HepG2 (cell line): ENCODE data around the gene ACYP2. TPM values are rescaled to one million over a fixed set of nuclear protein-coding genes. Genes with fewer than 3 reads are reported as not detected.

Source experiments
- ATRX ChIP-seq: sonication (generic); formaldehyde crosslinking; IDR thresholded peaks from 2 replicates; pipeline ENCODE4 v1.4.0; 2020; ENCODE audit warnings: missing genetic modification reagents, borderline replicate concordance
- BRD4 ChIP-seq: sonication (generic); formaldehyde crosslinking; IDR thresholded peaks from 2 replicates; pipeline ENCODE4 v1.4.0; 2020; ENCODE audit warnings: missing genetic modification reagents
- EEA1 ChIP-seq: sonication (generic); formaldehyde crosslinking; IDR thresholded peaks from 2 replicates; pipeline ENCODE4 v1.5.1; 2020; ENCODE audit warnings: mild to moderate bottlenecking, missing genetic modification reagents, borderline replicate concordance
- EP300 ChIP-seq, 3 experiments: sonication (generic) in 1 of 3; formaldehyde crosslinking in 1 of 3; IDR thresholded peaks; 2 replicates each; pipeline versions ENCODE4 v1.5.1 to v1.6.1; 2011 to 2020; ENCODE audit warnings: low read depth in 2 of 3, low read length in 2 of 3, borderline replicate concordance in 1 of 3, improper control_type of control experiment in 1 of 3, mild to moderate bottlenecking in 1 of 3, missing genetic modification reagents in 1 of 3, moderate library complexity in 1 of 3
- ERF ChIP-seq: IDR thresholded peaks from 2 replicates; pipeline ENCODE4 v1.6.1; 2018; ENCODE audit warnings: missing biosample characterization, missing genetic modification reagents
- GFI1 ChIP-seq: sonication (generic); formaldehyde crosslinking; IDR thresholded peaks from 2 replicates; pipeline ENCODE4 v1.5.0; 2020; ENCODE audit warnings: missing genetic modification reagents, mild to moderate bottlenecking, borderline replicate concordance
- GTF3A ChIP-seq: sonication (generic); formaldehyde crosslinking; conservative IDR thresholded peaks from 2 replicates; pipeline ENCODE4 v1.4.0; 2020; ENCODE audit warnings: mild to moderate bottlenecking, missing genetic modification reagents
- KDM4B ChIP-seq: sonication (generic); formaldehyde crosslinking; IDR thresholded peaks from 2 replicates; pipeline ENCODE4 v1.4.0; 2020; ENCODE audit warnings: missing genetic modification reagents
- NFIB ChIP-seq: sonication (generic); formaldehyde crosslinking; IDR thresholded peaks from 2 replicates; pipeline ENCODE4 v1.9.0; 2021; ENCODE audit warnings: missing genetic modification reagents, mild to moderate bottlenecking, borderline replicate concordance
- NFKB2 ChIP-seq: sonication (generic); formaldehyde crosslinking; IDR thresholded peaks from 2 replicates; pipeline ENCODE4 v1.4.0; 2020; ENCODE audit warnings: missing genetic modification reagents, borderline replicate concordance
- SMARCC2 ChIP-seq: fragments of 450-650 bp; IDR thresholded peaks from 2 replicates; pipeline ENCODE4 v1.6.1; 2017; ENCODE audit warnings: antibody characterized with exemption, mild to moderate bottlenecking
- SRY ChIP-seq: sonication (generic); formaldehyde crosslinking; IDR thresholded peaks from 2 replicates; pipeline ENCODE4 v1.8.0; 2022; ENCODE audit warnings: mild to moderate bottlenecking, missing genetic modification reagents
- THYN1 ChIP-seq: sonication (generic); formaldehyde crosslinking; IDR thresholded peaks from 2 replicates; pipeline ENCODE4 v1.8.1; 2023; ENCODE audit warnings: low read depth, mild to moderate bottlenecking, moderate library complexity, missing genetic modification reagents, borderline replicate concordance
- U2AF2 ChIP-seq: fragments of 200-400 bp; formaldehyde crosslinking; IDR thresholded peaks from 2 replicates; pipeline ENCODE4 v1.6.1; 2017; ENCODE audit warnings: low read depth, mild to moderate bottlenecking, low read length
- ZNF160 ChIP-seq: sonication (generic); formaldehyde crosslinking; IDR thresholded peaks from 2 replicates; pipeline ENCODE4 v1.8.0; 2022; ENCODE audit warnings: mild to moderate bottlenecking, inconsistent platforms, missing genetic modification reagents
- ZNF572 ChIP-seq: sonication (generic); formaldehyde crosslinking; IDR thresholded peaks from 2 replicates; pipeline ENCODE4 v1.5.1; 2020; ENCODE audit warnings: mild to moderate bottlenecking, missing genetic modification reagents
- ZZZ3 ChIP-seq: sonication (generic); formaldehyde crosslinking; IDR thresholded peaks from 2 replicates; pipeline ENCODE4 v1.4.0; 2020; ENCODE audit warnings: missing genetic modification reagents, mild to moderate bottlenecking, borderline replicate concordance
- polyA plus RNA-seq, 8 experiments: library from polyadenylated mRNA; depleted of rRNA in 3 of 8; stranded (reverse) in 7 of 8; unstranded in 1 of 8; fragments of >200 nt; fragmentation: Illumina TruSeq in 4 of 8; extraction: Trizol in 4 of 8; gene quantifications; 2 replicates each; pipeline versions ENCODE4 v1.2.1 to v1.2.3, GENCODE V29; 2011 to 2016; ENCODE audit warnings: low read depth in 4 of 8, missing spikeins in 1 of 8, mixed read lengths in 1 of 8; ENCODE audit not compliant: insufficient read depth in 1 of 8
- total RNA-seq, 5 experiments: library from RNA; depleted of rRNA; stranded (reverse); fragments of >200 nt; fragmentation: Illumina TruSeq; extraction: Trizol; gene quantifications; 2 replicates each; pipeline ENCODE4 v1.2.3, GENCODE V29; 2016; ENCODE audit warnings: low read depth in 1 of 5
- TF ChIP-seq, protein P1 (sequence below): sonication (generic); formaldehyde crosslinking; IDR thresholded peaks from 2 replicates; pipeline ENCODE4 v1.8.1; 2023; ENCODE audit warnings: mild to moderate bottlenecking, moderate library complexity, missing genetic modification reagents
- TF ChIP-seq, protein P2 (sequence below): sonication (generic); formaldehyde crosslinking; IDR thresholded peaks from 2 replicates; pipeline ENCODE4 v1.4.0; 2020; ENCODE audit warnings: missing genetic modification reagents, mild to moderate bottlenecking, borderline replicate concordance
- TF ChIP-seq, protein P3 (sequence below): sonication (generic); formaldehyde crosslinking; IDR thresholded peaks from 2 replicates; pipeline ENCODE4 v1.4.0; 2020; ENCODE audit warnings: mild to moderate bottlenecking, missing genetic modification reagents
- TF ChIP-seq, protein P4 (sequence below): sonication (generic); formaldehyde crosslinking; IDR thresholded peaks from 2 replicates; pipeline ENCODE4 v1.4.0; 2020; ENCODE audit warnings: low read depth, mild to moderate bottlenecking, missing genetic modification reagents
- TF ChIP-seq, protein P5 (sequence below): sonication (generic); formaldehyde crosslinking; IDR thresholded peaks from 2 replicates; pipeline ENCODE4 v1.5.1; 2020; ENCODE audit warnings: missing genetic modification reagents, mild to moderate bottlenecking, borderline replicate concordance

ACYP2 gene
- total and polyA plus RNA-seq, 2 of the 13 experiments (the other 11 are each of a cell fraction or from before 2014, with no cell fraction given): 12.3 to 12.7 TPM

DNA sequence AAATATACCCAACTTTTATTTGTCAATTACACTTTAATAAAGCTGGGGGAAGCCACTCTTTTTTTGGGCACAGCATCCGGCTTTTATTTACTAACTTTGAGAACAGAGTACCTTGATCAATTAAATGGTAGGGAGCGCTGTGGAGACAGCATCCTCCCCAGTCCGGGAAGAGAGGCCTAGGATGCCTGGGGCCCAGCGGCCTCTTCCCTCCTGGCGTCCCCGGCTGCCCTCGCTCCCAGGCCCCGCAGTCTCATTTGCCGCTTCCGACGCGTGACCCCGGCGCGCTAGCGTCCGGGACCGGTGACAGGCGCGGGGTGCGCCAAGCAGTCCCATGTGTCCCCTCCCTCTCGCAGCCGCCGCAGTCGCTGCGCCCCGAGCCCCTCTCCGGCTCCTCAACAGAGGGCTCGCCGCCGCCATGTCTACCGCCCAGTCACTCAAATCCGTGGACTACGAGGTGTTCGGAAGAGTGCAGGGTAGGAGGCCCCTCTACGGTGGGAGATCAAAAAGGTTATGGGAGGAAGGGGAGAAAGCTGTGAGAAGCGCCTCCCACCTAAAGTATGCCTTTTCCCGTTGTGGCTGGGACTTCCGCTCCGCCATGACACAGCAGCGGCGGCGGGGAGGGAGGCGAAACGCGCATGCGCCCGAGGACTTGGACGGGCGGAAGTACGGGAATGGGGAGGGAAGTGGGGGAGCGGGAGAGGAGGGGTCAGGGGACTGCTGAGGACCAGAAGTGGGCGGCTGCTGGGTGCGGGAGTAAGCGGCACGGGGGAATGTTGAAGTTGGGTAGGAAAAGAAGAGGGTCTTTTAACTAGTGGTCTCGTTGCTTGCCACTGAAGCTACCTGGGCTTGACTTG is at the start of gene ACYP2 (continued):
- peak; percentile 91; the same call in 1 of the 2 replicates for TF ChIP-seq THYN1
- TF ChIP-seq NFIB (CRISPR knock-in tag): no peak
- TF ChIP-seq KDM4B: no peak; the same call in 1 of the 2 replicates
- TF ChIP-seq NFKB2 (CRISPR knock-in tag): peak; percentile 99; the same call in 1 of the 2 replicates
- peak; percentile 91 for TF ChIP-seq ZZZ3
- TF ChIP-seq ATRX (CRISPR knock-in tag): no peak
- 0 out of 4 replicates have a peak, but pooled peaks of 1 of the 2 experiments have one; percentile 10 for TF ChIP-seq EP300 (IDR thresholded peaks at IDR 0.05; ENCODE audit: low read depth in 2 of 2, low read length in 2 of 2)
- no peak; the same call in none of the 2 replicates for TF ChIP-seq EP300 (CRISPR knock-in tag; IDR thresholded peaks at IDR 0.05; ENCODE audit: borderline replicate concordance)
- TF ChIP-seq ZNF572: 0 out of 2 replicates have a peak, but pooled peaks have one; percentile 75
- TF ChIP-seq, protein P1, sequence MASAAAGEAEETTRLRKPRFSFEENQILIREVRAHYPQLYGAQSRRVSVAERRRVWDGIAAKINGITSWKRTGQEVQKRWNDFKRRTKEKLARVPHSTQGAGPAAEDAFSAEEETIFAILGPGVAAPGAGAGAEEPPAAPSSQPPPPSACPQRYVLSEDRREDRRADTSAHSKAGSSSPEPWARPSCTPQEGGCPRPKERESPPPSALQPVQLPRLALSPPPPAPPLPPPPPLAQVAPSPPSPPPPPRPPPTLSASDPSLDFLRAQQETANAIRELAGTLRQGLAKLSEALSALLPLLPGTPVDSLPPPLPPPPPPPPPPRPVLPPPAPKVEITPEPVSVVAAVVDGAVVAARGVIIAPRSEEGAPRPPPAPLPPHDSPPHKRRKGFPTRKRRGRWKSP (CRISPR knock-in tag): peak; percentile 92
- TF ChIP-seq, protein P2, sequence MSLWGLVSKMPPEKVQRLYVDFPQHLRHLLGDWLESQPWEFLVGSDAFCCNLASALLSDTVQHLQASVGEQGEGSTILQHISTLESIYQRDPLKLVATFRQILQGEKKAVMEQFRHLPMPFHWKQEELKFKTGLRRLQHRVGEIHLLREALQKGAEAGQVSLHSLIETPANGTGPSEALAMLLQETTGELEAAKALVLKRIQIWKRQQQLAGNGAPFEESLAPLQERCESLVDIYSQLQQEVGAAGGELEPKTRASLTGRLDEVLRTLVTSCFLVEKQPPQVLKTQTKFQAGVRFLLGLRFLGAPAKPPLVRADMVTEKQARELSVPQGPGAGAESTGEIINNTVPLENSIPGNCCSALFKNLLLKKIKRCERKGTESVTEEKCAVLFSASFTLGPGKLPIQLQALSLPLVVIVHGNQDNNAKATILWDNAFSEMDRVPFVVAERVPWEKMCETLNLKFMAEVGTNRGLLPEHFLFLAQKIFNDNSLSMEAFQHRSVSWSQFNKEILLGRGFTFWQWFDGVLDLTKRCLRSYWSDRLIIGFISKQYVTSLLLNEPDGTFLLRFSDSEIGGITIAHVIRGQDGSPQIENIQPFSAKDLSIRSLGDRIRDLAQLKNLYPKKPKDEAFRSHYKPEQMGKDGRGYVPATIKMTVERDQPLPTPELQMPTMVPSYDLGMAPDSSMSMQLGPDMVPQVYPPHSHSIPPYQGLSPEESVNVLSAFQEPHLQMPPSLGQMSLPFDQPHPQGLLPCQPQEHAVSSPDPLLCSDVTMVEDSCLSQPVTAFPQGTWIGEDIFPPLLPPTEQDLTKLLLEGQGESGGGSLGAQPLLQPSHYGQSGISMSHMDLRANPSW: peak; percentile 95; the same call in 1 of the 2 replicates
- TF ChIP-seq GTF3A: peak; percentile 83; the same call in 1 of the 2 replicates
- TF ChIP-seq BRD4 (CRISPR knock-in tag): peak; percentile 97
- TF ChIP-seq, protein P3, sequence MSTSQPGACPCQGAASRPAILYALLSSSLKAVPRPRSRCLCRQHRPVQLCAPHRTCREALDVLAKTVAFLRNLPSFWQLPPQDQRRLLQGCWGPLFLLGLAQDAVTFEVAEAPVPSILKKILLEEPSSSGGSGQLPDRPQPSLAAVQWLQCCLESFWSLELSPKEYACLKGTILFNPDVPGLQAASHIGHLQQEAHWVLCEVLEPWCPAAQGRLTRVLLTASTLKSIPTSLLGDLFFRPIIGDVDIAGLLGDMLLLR (CRISPR knock-in tag): peak; percentile 95
- no peak; the same call in 1 of the 2 replicates for TF ChIP-seq U2AF2
- TF ChIP-seq ERF: peak; percentile 95
- TF ChIP-seq, protein P4, sequence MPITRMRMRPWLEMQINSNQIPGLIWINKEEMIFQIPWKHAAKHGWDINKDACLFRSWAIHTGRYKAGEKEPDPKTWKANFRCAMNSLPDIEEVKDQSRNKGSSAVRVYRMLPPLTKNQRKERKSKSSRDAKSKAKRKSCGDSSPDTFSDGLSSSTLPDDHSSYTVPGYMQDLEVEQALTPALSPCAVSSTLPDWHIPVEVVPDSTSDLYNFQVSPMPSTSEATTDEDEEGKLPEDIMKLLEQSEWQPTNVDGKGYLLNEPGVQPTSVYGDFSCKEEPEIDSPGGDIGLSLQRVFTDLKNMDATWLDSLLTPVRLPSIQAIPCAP (CRISPR knock-in tag): no peak
- peak; percentile 95 for TF ChIP-seq ZNF160 (CRISPR knock-in tag)
- TF ChIP-seq EEA1 (CRISPR knock-in tag): peak; percentile 91
- peak; percentile 80; the same call in 1 of the 2 replicates for TF ChIP-seq GFI1 (CRISPR knock-in tag)
- TF ChIP-seq SRY (CRISPR knock-in tag): peak; percentile 98
- TF ChIP-seq, protein P5, sequence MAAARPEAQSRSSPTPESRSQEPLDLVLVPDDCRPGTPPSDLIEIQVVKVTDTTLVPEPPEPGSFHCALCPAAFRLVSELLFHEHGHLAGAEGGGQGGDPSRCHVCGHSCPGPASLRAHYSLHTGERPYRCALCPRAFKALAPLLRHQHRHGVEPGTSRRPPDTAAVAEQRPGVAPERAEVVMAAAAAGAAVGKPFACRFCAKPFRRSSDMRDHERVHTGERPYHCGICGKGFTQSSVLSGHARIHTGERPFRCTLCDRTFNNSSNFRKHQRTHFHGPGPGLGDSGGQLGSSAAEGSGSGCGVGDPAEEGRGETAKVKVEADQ (CRISPR knock-in tag): peak; percentile 92
- TF ChIP-seq SMARCC2: no peak
